ENCODE data around the gene IGDCC3.

Gene IGDCC3

DNA sequence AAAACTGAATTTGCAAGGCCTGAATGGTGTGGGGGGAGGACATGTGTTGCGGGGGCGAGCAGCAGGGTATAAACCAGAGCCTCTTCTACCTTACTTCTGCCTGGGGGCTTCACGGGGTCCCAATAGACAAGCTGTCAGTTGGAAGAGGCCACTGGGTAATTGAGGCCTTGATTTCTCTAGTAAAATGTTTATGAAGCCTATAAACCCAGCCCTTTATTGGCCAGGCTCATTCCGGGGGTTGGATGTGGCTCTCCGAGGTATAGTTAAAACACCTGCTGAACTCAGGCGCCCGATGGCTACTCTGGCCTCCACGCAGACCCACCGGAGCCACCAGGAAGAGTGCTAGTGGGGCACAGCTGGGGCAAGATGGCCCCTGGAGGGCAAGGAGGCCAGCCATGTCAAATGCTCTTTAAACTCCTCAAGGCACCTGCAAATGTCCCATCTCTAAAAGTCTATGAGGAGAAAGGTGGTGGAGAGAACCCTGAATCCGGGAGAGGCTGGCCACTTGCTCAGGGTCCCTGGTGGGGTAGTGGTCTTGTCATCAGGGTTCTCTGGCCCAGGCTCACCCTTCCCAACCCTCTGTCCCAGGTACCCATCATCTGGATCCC lies 34.3 kb downstream of the IGDCC3 start:
- DNase-seq (ENCODE audit: low read depth in 2 of 2), result no peak

DNA sequence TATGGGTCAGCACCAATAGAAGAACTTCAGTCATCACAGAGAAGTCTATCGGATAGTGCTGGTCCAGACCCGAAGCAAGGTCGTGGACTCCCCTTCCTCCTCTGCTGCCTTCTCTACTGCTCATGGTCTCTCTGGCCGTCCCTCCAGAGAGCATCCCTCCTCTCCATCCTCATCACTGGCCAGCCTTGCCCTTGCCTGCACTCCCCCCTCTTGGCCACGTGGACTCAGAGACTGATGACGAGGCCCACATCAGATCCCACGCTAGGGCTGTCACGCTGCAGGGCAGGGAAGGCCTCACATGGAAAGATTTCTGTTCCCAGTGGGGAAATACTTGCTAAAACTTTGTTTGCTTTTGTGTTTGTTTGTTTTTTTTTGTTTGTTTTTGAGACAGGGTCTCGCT lies 35.3 kb downstream of the IGDCC3 start:
- no peak for DNase-seq (ENCODE audit: low read depth in 2 of 2)

DNA sequence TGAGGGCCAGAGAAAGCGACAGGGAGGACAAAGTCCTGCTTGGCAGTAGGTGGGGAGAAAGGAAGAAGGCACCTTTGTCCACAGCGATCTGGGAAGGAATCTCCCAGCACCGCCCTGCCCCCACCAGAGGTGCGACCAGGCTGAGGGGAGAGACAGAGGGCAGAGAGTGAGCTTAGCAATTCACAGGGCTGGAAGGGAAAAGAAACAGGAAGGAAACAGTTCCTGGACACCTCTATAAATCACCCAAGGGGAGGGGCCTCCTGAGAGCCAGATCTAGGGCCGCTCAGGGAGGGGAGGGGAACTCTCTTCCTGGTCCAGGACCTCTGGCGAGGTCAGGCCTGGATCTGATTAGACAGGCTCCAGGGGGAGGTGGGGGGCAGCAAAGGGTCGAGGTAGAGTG lies 37.9 kb downstream of the IGDCC3 start:
- DNase-seq (ENCODE audit: low read depth in 2 of 2), result no peak

DNA sequence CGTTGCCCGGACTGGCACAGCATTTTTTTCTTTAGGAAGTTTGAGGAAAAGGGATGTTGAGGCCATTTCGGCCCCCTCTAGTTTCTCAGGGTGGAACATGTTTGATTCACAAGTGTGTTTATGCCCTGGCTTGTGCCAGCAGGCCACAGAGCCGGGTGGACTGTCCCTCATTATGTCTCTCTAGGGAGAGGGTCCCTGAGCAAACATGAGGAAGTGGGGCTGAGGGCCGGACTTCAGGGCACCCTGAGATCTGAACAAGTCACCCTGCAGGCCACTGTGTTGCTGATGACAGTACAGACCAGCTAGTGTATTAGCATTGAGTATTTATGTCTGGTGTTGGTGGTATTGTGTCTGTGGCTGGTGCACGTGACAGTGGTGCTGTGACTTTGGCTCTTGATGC lies 38.4 kb downstream of the IGDCC3 start:
- DNase-seq (ENCODE audit: low read depth in 2 of 2), result no peak

DNA sequence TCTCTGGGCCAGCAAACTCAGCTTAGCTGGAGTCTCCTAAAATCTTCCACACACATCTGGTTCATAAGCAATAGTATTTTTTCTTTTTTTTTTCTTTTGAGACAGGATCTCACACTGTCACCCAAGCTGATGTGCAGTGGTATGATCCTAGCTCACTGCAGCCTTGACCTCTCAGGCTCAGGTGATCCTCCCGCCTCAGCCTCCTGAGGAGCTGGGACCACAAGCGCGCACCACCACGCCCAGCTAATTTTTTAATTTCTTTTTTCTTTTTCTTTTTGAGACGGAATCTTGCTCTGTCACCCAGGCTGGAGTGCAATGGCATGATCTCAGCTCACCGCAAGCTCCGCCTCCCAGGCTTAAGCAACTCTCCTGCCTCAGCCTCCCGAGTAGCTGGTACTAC lies 39.0 kb downstream of the IGDCC3 start:
- no peak for DNase-seq (ENCODE audit: low read depth in 2 of 2)

DNA sequence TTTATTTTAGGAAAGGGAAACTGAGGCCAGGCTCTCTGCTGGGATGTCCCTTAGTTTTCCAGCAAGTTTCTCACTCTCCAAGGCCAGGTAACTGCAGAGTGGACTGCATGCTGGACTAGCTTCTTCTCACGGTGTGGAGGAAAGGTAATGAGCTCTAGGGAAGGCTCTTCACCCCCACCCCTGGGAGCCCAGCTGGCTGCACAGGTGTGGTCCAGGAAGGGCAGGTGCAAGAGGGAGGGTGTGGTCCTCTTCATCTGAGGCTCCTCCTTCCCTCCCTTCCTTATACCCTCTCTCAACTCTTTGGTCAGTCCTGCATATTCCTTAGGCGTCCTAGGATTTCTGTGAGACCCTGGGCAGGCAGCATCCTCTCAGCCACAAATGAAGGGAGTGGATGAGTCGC lies 39.4 kb downstream of the IGDCC3 start:
- DNase-seq (ENCODE audit: low read depth in 2 of 2), result no peak

DNA sequence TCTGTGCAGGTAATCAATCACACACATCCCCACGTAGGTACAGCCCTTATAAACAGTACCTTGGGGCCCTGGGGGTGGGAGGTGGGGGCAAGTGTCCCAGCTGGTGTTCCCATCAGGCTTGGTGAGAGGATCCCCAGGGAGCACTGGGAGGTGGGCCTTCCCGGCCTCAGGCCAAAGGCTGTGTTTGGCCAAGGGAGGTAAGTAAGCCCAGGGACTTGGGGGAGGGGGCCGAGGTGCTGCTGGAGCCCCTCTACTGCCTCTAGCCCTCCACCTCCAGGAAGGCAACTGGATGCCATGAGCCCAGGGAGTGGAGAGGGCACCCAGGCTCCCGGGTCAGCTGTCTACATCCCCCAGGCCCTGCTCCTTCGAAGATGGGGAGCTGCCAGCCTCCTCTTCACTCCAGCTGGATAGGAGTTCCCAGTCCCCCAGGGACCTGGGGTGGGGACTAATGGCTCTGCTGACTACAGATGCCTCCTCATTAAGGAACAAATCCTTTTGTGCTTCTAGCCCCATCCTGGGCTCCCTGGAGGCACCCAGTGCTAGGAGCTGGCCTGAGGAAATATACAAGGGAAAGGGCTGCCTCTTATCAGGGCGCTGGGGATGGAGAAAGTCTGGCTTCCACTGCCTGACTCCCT lies 40.2 kb downstream of the IGDCC3 start:
- no peak for DNase-seq (ENCODE audit: low read depth in 2 of 2)

DNA sequence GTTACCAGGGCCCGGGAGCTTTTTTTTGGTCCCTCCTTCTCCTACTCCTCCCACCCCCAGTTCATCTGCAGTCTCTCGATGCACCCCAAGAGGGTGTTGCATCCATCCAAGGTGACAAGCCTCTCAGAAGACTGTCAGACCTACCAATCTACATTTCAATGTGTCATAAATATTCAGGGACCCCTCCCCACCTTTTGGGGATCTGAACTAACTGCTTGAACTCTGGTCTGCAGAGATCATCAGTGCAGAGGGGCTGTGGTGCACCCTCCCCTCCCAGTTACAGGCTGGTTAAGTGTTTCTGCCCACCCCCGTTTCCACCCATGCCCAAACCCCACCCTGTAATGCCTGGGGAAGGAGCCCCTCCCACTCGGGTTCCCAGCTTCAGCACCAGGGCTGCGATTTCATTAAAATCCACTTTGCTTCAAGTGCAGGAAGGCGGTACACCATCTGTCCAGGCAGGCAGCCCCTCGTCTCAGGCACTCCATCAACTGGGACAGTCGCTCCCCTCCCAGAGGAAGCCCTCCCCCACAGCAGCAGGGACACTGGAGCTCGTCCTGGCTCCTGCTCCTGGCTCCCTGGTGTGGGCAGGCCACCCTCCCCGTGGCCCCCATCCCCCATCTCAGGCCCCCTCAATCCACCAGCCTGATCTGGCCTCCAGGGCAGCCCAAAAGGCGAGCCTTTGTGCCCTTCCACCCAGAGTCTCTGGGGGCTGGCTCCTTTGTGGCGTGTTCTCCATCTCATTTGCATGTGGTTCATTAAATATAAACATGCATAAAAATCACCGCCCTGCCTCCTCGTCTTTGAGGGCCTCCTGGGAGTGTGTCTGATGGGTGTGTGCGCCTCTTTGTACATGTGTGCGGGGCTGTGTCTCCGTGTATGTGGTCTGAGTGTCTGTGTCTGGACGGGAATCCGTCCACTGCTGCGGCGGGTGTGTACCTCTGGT lies 41.0 kb downstream of the IGDCC3 start:
- no peak for DNase-seq (ENCODE audit: low read depth in 2 of 2)

DNA sequence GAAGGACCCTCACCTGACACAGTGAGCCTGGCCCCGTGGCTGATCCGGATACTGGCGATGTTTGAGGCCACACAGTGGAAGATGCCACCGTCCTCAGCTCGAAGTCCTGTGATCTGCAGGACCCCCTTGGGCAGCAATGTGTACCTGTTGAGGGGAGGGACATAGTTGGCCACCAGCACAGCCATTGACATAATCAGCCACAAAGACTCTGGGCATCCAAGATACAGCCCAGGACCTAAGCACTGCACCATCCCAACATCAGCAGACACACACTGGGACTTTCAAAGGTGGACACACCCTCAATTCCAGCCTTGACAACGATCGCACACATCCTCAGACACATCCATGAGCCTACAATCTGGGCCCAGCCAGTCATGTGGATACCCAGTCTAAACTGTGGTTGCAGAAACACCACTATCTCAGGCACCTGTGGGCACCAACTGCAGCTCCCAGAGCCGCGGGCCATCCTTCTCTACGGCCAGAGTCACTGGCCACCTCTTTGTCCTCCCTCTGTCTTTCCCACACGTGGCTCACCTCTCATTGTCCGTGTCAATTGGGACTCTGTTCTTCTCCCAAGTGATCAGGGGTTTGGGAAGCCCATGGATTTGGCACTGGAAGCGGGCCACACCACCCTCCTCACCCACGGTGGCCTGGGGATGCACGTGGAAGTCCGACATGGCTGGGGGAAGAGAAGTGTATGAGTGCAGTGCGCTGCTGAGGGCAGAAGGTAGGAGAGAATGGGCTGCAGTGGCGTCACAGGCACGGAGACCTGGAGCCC lies 42.3 kb downstream of the IGDCC3 start:
- DNase-seq (ENCODE audit: low read depth in 2 of 2), result no peak

DNA sequence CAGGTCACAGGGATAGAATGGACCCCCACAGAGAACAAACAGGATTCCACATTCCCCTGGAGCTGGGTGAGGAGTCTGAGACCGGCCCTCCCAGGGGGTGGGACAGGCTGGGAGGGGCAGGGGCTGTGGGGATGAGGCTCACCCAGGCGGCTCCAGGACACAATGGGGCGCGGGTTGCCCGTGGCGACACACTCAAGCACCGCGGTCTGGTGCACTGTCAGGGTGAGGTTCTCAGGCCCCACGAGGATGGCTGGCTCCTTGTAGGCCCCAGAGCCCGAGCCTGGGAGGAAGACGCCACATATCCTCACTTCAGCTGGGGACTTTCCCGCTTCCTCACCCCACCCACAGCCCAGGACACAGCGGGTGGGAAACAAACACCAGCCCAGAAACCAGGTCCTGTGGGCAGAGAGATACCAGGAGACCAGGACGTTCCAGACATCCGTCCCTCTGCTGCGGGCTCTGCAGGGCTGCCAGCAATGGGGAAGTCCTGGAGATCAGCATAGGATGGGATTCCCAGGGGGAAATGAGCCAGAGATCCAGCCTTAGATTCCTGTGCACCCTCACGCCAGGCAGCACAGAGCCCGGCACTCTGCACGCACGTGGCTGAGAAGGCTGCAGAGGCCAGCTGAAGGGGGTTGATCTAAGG lies 43.1 kb downstream of the IGDCC3 start:
- DNase-seq (ENCODE audit: low read depth in 2 of 2), result no peak

DNA sequence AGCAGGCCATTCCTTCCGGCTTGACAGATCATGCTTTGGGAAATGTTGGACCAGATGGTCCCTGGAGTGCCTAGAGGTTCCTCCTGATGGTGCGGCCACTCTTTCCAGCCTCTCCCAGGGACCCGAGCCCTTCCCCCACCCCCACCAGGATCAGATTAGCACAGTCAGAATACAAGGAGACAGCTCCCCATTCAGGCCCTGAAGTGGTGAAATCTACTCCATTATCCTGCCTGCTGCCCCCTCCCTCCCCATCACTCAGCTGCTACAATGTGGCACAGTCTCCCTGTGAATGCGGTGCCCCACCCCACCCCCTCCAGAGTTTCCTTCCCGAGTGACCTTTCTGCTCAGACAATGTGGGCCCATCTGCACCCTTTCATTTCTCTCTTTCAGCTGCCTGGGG lies 43.9 kb downstream of the IGDCC3 start:
- DNase-seq (ENCODE audit: low read depth in 2 of 2), result no peak

DNA sequence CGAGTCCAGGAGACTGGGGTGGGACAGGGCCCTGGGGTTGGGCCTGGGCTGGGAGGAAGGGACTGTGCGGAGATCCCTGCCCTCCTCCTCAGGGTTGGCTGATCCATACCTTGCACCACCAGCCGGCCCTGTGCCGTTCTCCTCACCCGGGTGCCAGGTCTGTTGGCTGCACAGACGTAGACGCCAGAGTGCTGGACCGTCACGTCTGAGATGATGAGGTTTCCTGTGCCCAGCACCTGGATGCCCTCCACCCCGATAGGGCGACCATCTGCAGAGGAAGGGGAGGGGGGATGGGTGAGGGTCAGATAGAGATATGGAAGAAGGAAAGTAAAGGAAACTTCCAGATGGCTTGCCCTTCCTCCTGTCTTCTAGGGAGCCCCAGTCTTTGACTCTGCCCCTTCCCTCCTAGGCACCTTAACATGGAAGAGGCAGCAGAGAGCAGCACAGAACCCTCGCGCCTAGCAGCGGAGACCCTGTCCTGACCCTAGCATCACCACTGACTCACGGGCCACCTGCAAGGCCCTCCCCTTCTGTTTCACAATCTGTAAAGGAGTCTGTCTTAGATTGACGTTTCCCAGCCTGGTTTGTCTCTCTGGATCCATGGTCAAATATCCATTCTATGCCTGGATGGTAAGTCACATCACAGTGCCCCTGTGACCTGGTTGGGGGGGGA lies 44.5 kb downstream of the IGDCC3 start:
- no peak for DNase-seq (ENCODE audit: low read depth in 2 of 2)

DNA sequence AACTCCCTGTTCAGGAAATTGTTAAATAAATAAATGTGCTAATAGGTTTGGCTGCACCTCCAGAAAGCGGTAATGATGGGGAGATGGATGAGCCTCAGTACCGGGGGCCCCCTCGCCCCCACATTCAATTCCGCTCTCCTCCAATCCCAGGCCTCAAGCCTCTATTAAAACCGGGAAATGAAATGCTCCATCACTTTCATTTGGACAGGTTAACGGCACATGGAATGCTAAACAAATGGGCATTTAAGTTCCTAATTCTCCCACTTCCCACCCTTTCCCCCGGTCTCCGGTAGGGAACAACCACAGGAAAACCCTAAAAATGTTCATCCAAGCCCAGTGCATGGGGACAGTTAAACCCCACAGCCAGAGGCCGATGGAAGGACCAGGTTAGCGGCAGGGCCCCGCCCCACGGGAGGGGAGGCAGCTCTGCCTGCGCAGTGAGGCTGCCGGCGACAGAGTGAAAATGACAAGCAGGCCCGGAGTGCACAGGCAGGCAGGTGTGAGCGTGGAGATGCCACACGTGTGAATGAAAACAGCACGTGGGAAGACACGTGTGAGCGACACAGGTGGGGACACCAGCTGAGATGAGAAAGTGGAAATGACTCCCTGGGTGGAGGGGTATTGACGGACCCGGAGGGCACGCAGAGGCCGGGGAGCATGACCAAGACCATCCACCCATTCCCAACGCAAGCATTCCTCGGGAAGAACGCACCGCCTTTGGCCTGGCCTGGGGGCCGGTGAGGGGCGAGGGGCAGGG lies 45.2 kb downstream of the IGDCC3 start:
- DNase-seq (ENCODE audit: low read depth in 2 of 2), result no peak

DNA sequence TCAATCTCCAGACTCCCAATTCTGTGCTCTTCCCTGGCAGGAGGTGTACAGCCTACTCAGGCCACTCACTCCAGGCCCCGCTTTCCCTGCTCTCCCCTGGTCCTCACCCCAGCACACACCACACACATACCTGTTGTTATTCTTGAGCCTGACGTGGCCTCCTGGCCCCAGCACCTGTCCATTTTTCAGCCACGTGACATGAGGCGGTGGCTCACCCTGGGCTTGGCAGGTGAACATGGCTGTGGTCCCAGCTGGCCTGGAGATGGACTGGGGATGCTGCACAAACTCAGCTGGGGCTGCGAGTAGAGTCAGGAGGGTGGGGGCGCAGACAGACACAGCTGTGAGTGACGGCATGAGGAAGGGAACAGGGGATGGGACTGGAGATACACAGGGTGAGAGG lies 46.0 kb downstream of the IGDCC3 start:
- DNase-seq (ENCODE audit: low read depth in 2 of 2), result no peak

DNA sequence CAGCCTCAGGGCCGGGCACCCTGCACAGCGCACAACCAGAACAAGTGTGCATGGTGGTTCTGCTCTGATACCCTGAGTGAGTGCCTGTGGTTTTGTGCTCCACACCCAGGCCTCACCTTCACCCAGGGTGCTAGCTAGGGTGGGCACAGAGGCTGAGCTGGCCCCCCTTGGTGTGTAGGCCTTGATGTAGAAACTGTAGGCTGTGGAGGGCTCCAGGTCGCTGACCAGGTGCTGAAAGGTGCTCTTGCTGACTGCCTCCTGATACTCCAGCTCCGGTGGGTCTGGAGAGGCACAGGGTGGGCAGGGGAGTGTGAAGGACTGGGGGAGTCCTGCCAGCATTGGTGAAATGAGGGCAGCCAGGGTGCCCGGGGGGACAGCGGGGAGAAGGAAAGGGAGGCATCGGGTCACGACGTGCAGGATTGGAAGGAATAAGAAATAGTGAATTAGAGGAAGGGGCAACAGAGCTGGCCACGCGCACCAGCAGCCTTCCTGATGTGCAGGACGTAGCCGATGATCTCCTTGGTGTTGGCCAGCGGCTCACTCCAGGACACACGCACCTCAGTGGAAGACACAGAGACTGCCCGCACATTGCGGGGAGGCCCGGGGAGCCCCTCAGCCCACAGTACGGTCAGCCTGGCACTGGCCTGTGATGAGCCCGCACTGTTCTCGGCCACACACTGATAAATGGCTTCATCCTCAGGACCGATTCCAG lies 46.7 kb downstream of the IGDCC3 start:
- DNase-seq (ENCODE audit: low read depth in 2 of 2), result no peak

DNA sequence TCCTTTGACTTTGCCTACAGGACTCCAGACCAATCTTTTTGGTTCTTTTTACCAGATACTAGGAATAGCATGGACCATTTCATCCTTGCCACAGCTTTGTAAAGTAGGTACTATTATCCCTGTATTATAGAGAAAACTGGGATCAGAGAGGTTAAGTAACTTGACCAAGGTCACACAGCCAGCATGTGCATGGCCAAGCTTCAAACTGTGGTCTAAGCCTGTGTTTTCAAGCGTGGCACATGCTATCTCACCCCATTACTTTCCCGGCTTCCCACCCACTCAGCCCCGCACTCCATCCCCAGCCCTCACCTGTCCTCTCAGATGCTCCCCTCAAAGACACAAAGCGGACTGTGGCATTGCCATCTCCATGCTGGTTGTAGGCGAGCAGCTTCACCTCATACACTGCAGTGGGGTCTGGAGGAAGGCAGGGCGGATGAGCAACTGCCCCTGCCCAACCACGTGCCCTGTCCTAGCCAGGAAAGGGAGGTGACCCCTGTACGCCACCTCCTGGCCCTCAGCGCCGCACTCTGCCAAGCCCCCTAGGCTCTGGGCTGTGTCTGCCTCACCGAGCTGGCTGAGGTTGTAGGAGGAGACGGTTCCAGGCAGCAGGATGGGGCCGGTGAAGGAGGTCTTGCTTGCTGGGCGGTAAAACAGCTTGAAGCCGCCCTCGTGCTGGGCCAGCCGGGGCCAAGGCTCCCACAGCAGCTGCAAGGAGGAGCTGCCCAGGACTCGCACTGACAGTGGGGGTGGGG lies 47.6 kb downstream of the IGDCC3 start:
- DNase-seq (ENCODE audit: low read depth in 2 of 2), result no peak

DNA sequence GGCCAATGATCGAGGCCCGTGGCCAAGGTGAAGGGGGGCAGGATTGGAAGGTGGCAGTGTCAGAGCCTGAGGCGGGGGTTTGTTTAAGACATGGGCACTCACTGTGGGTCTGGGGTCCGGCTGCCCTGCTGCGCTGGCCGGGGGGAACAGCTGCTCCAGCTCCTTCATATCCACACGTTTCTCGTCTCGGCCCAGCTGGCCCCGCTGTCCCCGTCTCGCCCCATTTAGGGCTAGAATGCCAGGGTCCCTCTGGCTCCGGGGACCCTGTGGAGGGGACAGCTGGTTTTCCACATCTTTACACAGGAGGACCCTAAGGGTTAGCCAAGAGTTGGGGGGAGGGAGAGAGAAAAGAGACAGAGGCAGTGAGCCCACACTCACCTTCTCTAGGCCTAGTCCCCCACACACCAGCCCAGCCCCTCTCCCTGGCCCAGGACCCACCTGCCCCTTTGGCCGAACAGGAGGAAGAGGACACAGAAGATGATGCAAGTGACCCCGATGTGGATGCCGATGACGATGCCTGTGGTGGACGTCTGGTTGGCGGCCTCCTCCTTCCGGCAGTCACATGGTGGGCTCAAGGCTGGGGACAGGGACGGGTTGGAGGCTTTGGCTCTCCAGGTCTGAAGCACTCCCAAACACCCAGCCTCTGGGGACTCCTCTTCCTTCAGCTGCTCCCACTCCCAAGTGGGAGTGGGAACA lies 48.4 kb downstream of the IGDCC3 start:
- DNase-seq (ENCODE audit: low read depth in 2 of 2), result no peak
